Osteocyte (in vitro differentiated cells): ENCODE results near the gene GFI1B. TPM values are rescaled to one million over a fixed set of nuclear protein-coding genes. Genes with fewer than 3 reads are reported as not detected.
"Not testable (repeated sequence)": the region's sequence is repeated elsewhere in the genome, so short reads cannot be mapped to it uniquely, and the experiment has no call there.

Source experiments
- DNase-seq: peaks from one replicate; pipeline ENCODE4 v3.0.0; 2021; ENCODE audit warnings: mixed read lengths; ENCODE audit not compliant: unreplicated experiment; ENCODE audit errors: extremely low spot score
- H3K27ac Mint-ChIP-seq: one replicate; pipeline ENCODE4 v1.8.0; 2021; ENCODE audit warnings: mild to moderate bottlenecking, mixed read lengths; ENCODE audit not compliant: unreplicated experiment
- H3K27me3 Mint-ChIP-seq: one replicate; pipeline ENCODE4 v1.8.0; 2021; ENCODE audit warnings: mixed read lengths; ENCODE audit not compliant: unreplicated experiment
- H3K36me3 Mint-ChIP-seq: one replicate; pipeline ENCODE4 v1.8.0; 2021; ENCODE audit warnings: mixed read lengths; ENCODE audit not compliant: unreplicated experiment
- H3K4me1 Mint-ChIP-seq: one replicate; pipeline ENCODE4 v1.8.0; 2021; ENCODE audit warnings: mixed read lengths; ENCODE audit not compliant: unreplicated experiment
- H3K4me3 Mint-ChIP-seq: one replicate; pipeline ENCODE4 v1.8.0; 2021; ENCODE audit warnings: mild to moderate bottlenecking, moderate library complexity, mixed read lengths; ENCODE audit not compliant: unreplicated experiment
- H3K9me3 Mint-ChIP-seq: one replicate; pipeline ENCODE4 v1.8.0; 2021; ENCODE audit warnings: mixed read lengths; ENCODE audit not compliant: unreplicated experiment
- CTCF ChIP-seq: fragments of 200-600 bp; sonication (generic); IDR thresholded peaks from 2 replicates; pipeline ENCODE4 v1.5.0; 2021; ENCODE audit warnings: antibody characterized with exemption, mild to moderate bottlenecking, moderate library complexity
- total RNA-seq: library from RNA; stranded (reverse); gene quantifications from 2 replicates; pipeline ENCODE4 v1.2.1, GENCODE V29; 2021

GFI1B gene
- total RNA-seq, 1 donor from 2014 or later: not detected

- Mint-ChIP-seq H3K9me3 (peaks cover 11% of the 10 kb centered on the region), H3K27ac (no peak overlapping the region), H3K4me1 (no peaks in the 10 kb centered on the region), H3K36me3 (no peaks in the 10 kb centered on the region), H3K27me3 (peaks cover 16% of the 10 kb centered on the region), H3K4me3 (no peak overlapping the region)
- no peak for TF ChIP-seq CTCF
- DNase-seq: no peak
Observed at GRCh38 chr9:132955123-132955522, 23.4 kb upstream of the GFI1B start.

GRCh38 chr9:132955768-132956167 is 22.7 kb upstream of the GFI1B start:
- no peak for DNase-seq
- H3K4me3 Mint-ChIP-seq: no peak overlapping the region
- H3K36me3 Mint-ChIP-seq: no peaks in the 10 kb centered on the region
- H3K27me3 Mint-ChIP-seq: peaks cover 17% of the 10 kb centered on the region
- no peak for TF ChIP-seq CTCF
- peaks cover 11% of the 10 kb centered on the region for H3K9me3 Mint-ChIP-seq
- no peak overlapping the region for H3K27ac Mint-ChIP-seq
- no peaks in the 10 kb centered on the region for H3K4me1 Mint-ChIP-seq

GRCh38 chr9:132957805-132958204 is 20.7 kb upstream of the GFI1B start:
- no peak for DNase-seq
- Mint-ChIP-seq H3K27me3 (peaks cover 19% of the 10 kb centered on the region), H3K27ac (no peak overlapping the region), H3K4me3 (no peak overlapping the region), H3K9me3 (peaks cover 11% of the 10 kb centered on the region), H3K36me3 (no peaks in the 10 kb centered on the region), H3K4me1 (no peaks in the 10 kb centered on the region)
- no peak for TF ChIP-seq CTCF

- no peak for DNase-seq
- Mint-ChIP-seq H3K4me1 (no peaks in the 10 kb centered on the region), H3K9me3 (peaks cover 11% of the 10 kb centered on the region), H3K4me3 (no peak overlapping the region), H3K27ac (no peak overlapping the region), H3K36me3 (no peaks in the 10 kb centered on the region), H3K27me3 (peaks cover 32% of the 10 kb centered on the region)
- no peak for TF ChIP-seq CTCF
Observed at GRCh38 chr9:132961002-132961401, 17.5 kb upstream of the GFI1B start.

GRCh38 chr9:132965478-132965877 is 13.0 kb upstream of the GFI1B start:
- H3K4me3 Mint-ChIP-seq: no peak overlapping the region
- no peak for DNase-seq
- TF ChIP-seq CTCF: no peak
- H3K27me3 Mint-ChIP-seq: peaks cover 50% of the 10 kb centered on the region
- no peaks in the 10 kb centered on the region for H3K36me3 Mint-ChIP-seq
- H3K27ac Mint-ChIP-seq: no peak overlapping the region
- H3K9me3 Mint-ChIP-seq: no peaks in the 10 kb centered on the region
- no peaks in the 10 kb centered on the region for H3K4me1 Mint-ChIP-seq

- H3K27me3 Mint-ChIP-seq: peaks cover 48% of the 10 kb centered on the region
- DNase-seq, H3K36me3 Mint-ChIP-seq, H3K27ac Mint-ChIP-seq, H3K4me3 Mint-ChIP-seq, H3K9me3 Mint-ChIP-seq, H3K4me1 Mint-ChIP-seq: not testable (repeated sequence)
Observed at GRCh38 chr9:132967908-132968307, 10.6 kb upstream of the GFI1B start.
